Measurements from ENCODE around the gene CD300LD.

CD300LD gene

DNA sequence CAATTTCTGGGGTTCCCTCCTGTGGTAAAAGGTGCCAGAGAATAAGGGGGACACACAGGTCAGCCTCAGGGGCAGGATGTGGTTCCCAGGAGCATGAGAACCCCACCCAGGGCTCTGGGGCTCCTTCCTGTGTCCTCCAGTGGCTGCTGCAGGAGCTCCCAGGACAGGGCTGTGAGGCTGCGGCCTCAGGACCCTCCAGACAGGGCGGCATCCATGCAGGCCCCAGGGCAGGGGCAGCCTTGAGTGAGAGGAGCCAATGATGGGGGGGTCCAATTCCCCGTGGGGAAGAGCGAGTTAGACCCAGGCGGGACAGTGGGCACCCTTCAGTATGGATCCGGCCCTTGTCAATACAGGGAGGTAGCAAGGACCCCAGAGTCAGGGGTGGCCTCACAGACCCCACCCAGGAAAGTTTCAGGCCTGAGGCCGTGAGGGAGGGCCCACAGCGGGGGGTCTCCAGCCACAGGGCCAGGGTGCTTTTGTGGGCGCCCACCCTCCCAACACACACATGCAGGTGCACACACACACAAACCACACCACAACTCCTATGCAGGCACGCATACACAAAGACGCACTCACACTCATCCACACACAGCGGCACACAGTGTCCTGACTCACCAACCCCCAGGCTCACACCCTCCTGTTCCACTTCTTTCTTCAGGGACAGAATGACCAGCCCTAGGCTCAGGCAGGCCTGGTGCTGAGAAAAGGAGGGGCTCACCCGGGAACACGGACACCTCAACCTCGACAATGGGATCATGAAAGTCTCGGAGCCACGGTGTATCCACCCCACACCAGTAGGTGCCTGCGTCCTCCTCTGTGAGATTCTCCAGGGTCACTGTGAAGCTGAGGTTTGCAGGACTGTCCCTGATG lies 48.0 kb downstream of the CD300LD start:
- no peak for DNase-seq (ENCODE audit: low spot score)

DNA sequence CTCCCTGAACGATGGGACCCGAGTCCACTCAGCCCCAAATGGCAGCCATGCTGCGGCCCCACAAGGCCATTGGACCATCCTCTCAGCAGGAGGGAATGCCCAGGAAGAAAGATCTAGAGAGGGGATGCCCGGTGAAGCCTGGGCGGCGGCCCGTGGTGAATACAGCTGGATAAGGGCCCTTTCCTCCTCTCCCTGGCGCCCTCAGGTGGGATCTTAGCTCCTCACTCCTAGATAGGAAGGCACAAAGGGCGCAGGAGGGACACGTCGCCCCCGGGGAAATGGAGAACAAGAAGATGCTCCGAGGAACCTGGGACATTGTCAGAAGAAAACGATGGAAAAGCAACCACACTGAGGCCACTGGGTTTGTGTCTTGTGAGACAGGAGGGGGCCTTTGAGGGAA lies 48.7 kb downstream of the CD300LD start:
- DNase-seq (ENCODE audit: low spot score): no peak

DNA sequence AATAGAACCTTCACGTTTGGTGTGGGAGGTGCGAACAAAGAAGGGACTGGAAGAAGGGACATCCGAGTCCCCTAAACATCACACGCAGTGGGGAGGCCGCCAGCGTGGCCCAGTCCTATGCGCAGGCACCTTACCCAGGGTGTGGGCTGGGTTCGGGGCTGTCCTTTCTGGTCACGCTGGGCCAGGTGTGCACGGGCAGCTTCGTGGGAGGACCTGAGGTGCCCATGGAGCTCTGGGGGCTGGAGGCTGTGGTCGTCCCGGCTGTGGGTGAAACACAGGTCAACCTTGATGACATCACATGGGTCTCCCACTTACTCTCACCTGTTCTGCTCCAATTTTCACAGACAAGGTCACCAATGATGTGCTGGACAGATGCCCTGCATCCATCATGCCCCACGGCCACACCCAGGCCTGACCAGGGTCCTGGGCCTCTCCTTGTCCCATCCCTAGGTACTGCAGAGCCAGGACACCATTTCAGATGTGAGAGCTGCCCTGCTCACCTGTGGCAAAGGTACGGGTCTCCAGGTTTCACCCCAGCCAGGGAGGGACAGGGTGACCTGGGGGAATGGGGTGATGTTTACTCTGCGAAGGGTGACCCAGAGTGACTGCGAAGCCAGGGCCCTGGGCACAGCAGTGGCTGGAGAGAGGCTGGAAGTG lies 49.2 kb downstream of the CD300LD start:
- DNase-seq (ENCODE audit: low spot score): no peak

- no peak for DNase-seq (ENCODE audit: low spot score)
Measured at GRCh38 chr17:74542166-74542565, 49.9 kb downstream of the CD300LD start.

- no peak for DNase-seq (ENCODE audit: low spot score)
Measured at GRCh38 chr17:74541176-74542111, 50.6 kb downstream of the CD300LD start.

- no peak for DNase-seq (ENCODE audit: low spot score)
Measured at GRCh38 chr17:74539281-74539820, 52.7 kb downstream of the CD300LD start.

DNA sequence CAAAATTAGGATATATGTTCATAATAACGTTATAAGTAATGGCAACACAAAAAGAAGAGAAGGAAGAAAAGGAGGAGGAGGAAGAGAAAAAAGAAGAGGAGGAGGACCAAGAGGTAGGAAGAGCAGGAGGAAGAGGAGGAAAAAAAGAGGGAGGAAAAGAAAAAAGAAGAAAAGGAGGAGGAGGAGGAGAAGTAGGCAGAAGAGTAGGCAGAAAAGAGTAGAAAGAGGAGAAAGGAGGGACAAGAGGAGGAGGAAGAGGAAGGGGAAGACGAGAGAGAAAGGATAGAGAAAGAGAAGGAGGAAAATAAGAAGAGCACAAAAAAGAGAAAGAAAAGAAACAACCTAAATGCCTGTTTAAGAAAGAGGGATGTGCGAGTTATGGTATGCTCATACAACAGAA lies 55.2 kb downstream of the CD300LD start:
- no peak for DNase-seq (ENCODE audit: low spot score)

GRCh38 chr17:74532115-74532514 lies 60.0 kb downstream of the CD300LD start:
- DNase-seq (ENCODE audit: low spot score): peak; percentile 75

DNA sequence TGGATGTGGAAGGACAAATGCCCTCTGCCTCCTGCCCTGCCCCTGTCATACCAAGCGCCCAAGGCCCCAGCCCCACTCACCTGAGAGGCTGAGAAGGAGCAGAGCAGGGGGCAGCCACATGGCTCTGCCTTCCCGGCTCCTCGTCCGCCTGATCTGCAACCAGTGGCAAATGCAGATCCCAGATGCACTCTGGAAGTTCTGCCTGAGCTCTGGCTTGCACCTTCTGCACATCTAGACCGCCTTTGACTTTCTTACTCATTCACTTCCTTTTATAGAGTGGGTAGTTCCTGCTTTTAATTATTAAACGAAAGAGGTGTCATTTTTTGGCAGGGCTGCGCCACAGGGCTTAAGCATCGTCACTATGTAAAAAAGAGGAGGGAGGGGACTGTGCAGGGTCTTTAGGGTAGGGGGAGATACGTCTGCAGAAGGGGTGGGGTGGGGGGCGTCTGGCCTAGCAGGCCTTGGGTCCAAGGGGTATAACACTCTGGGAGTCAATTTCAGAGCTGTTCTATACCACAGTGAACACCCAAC lies 60.8 kb downstream of the CD300LD start, which contains the start of gene CD300LB:
TSS of gene CD300LB (minus strand) at position 245 of the 531 bp plus-strand sequence. CDS start at position 120, 125 bp downstream.
- DNase-seq (ENCODE audit: low spot score): no peak

- no peak for DNase-seq (ENCODE audit: low spot score)
Measured at GRCh38 chr17:74530831-74531150, 61.3 kb downstream of the CD300LD start.
